Hypothalamus (tissue), 51 donors: ENCODE measurements around the gene C2orf68.
"Not testable (repeated sequence)": the region's sequence is repeated elsewhere in the genome, so short reads cannot be mapped to it uniquely, and the experiment has no call there.

Source experiments
- DNase-seq, 51 donors: peaks; one replicate each; lab custom pipeline; 2025; lab: John Stamatoyannopoulos, UW

C2orf68 gene

DNA sequence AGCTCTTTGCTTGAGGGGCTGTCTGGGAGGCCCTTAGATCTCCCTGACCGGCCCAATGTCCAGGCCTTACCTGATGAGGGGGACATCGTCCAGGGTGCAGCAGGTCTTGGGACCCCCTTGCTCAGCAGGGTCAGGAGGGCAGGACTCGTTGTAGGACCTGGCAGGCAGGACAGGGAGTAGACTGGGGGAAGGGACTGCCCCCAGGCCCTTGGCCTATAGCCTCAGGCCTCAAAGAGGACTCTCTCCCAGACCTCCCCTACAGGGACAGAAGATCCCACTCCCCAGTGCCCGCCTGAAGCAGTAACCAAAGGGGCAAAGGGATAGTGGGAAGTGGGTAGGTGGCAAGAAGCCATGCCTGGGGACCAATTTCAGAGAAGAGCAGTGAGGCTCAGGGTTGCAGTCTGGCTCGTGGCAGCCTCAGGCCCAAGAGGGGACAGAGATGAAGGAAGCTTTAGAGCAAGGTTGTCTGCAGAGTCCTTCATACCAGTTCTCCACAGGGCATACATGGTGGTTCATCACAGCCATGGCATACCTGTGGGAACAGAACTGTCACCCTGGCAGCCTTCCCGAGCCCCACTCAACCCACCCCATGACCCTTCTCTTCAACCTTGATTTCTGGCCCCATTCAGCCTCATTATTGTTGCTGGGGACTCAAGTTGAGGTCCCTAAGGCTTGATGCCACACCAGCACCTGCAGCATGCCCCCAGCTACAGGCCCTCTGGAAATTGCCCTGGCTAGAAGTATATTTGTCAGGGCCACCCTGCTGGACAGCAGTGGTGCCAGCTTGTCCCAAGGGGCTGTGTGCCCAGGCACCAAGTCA lies 10.7 kb downstream of the C2orf68 start:
- no peak for DNase-seq

DNA sequence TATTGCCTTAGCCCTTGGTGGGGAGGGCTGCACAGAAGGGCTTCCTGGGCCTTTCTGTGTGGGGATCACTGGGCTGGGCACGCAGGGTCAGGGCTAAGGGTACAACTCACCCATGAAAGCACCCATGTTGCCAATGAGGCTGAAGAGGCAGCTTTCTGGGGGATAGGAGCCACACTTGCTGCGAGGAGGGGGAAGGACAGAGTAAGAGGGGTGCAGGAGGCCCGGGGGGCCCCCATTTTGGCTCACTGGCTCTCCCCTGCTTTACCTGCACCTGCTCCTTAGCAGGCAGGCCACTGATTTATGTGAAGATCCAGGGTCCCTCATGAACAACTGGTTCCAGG lies 11.7 kb downstream of the C2orf68 start:
- DNase-seq = no peak

DNA sequence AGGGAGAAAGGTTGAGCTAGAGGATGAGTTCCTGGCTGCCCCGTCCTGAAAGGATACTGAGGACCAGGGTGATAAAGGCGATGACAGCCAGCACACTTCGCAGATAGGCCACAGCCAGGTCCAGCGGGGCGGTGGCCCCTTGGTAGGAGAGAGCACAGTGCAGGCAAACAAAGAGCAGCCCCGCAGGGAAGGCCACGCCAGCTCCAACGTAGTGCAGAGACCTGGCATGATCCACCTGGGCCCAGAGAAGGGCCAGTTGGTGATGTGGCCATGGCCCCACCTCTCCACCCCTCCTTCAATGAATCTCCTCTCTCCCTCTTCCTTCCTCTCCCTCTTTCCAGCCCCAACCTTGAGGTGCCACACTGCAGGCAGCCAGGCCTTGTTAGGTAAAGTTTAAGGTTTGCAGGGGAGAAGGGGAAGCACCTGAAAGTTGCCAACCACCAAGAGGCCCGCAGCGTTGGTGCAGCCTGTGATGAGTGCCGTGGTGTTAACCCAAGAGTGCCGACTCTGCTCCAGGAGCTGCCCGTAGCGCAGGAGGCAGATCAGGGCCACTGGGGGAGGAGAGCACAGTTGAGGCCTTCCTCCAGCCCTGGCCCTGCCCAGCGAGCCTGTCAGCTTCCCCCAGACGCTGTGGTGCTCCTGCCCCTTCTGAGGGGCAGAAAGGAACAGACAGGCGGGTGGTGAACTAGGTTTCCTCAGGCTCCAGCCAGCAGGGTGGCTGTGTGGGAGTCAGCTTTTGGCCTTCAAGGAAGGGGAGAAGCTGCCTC lies 12.2 kb downstream of the C2orf68 start:
- DNase-seq = no peak

DNA sequence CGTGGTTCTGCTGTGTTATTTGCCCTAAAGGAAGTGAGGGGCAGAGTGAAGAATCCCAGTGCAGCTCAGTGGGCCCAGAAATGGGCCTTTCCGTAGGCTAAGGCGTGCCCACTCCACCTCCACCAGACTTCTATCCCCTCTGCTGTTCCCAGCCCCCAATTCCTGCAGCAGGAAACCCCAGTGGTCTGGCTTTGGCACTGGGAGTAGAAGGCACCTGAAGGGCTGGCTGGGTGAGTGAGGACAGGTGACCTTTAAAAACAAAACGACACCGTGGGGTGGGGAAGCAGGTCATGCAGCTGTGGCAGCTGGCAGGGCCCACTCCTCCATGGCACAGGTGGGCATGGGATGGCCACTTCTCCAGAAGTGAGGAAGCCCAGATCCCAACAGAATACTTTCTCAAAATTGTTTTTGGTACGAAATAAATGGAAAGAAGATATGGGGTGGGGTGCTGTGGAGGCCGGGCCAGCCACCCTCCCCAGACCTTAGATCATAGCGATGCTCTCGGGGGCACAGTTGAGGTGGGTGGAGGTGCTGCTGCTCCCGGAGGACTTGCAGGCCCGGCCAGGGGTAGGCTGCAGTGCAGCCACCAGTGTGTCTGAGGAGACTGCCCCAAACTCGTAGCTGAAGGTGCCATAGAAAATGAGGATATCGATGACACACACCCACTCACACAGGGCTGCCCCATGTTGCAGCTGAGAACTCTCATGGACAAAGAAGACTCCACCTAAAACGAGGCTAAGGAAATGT lies 13.1 kb downstream of the C2orf68 start:
- DNase-seq = no peak

DNA sequence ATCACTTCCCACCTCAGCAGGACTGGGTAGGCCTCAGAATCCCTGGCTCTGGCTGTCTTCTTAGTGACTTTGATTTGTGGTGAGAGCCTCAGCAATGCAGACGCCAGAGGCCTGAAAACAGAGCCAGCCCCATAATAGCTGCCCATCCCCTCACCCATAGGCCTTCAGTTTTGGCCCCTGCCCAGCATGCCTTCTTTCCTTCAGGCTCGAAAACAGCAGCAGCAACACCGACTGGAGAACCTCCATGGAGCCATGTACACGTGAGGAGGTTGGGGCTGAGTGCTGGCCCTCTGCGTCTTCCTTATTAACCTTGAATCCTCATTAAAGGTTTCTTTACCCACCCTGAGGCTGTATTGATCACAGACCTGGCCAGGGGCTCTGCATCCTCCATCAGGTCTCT lies 14.6 kb downstream of the C2orf68 start:
- DNase-seq = no peak

DNA sequence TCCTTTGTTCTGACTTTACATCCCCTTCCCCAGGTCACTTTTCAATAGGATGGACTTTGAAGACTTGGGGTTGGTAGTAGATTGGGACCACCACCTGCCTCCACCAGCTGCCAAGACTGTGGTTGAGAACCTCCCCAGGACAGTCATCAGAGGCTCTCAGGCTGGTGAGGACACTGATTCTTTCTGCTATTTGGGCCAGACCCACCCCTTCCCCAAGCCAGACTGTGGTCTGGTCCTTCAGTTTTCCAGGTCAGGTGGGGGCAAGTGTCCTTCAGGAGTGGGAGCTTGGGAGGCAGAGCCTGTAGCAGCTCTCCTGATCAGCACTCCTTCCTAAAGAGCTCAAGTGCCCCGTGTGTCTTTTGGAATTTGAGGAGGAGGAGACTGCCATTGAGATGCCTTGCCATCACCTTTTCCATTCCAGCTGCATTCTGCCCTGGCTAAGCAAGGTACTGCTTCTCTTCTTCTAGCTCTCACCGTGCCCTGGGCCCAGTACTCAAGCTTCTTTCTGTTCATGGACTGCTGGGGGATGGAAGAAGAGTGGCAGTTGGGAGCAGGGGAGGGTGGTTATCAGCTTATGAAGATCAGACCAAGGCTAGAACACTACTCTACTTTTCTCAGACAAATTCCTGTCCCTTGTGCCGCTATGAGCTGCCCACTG lies 15.3 kb downstream of the C2orf68 start:
- DNase-seq = no peak

DNA sequence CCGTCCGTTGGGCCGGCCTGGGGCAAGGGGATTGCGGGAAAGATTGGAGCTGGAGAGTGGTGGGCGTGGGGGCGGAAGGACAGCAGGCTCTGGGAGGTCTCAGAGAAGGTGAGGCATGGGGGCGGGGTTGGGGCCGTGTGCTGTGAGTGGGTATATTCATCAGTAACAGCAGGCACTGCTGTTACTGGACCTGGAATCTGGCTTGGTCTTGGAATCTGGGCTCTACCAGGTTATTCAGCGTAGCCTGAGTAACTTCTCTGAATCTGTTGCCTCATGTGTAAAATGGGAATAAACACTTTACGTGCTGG lies 15.9 kb downstream of the C2orf68 start:
- DNase-seq = no peak

DNA sequence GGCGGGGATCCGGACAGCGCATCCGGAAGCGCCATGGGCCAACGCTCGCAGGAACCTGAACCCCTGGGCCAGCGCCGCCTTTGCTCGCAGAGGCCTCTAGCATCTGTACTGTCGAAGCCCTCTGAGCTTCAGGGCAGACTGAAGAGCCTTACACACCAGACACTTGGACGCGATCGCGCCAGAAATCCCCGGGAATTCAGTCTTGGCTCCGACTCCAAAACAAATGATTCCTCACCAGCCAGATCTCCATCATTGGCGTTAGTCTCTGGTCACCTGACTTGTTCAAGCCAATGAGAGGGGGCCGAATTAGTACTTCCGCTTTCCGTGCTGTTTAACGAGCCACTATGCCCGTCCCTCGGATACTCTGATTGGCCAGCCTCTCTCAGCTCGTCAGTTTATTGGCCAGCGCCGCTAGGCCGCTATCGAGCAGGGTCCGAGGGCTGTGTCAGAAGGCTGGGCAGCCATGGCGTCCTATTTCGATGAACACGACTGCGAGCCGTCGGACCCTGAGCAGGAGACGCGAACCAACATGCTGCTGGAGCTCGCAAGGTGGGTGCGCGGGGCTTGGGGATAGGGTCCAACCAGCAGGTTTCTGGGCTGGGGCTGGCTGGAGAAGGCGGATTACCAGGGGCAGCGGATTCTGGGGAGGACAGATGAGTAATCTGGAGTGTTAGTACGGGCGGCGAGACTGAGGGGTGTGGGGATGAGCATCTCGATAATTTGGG lies 16.4 kb downstream of the C2orf68 start, which contains the start of gene RNF181:
Gene RNF181 (plus strand): TSS at position 445 of the 725 bp plus-strand sequence. CDS start 19 bp downstream, at position 464.
- peak; percentile 69 to 100 (median 97) for DNase-seq

DNA sequence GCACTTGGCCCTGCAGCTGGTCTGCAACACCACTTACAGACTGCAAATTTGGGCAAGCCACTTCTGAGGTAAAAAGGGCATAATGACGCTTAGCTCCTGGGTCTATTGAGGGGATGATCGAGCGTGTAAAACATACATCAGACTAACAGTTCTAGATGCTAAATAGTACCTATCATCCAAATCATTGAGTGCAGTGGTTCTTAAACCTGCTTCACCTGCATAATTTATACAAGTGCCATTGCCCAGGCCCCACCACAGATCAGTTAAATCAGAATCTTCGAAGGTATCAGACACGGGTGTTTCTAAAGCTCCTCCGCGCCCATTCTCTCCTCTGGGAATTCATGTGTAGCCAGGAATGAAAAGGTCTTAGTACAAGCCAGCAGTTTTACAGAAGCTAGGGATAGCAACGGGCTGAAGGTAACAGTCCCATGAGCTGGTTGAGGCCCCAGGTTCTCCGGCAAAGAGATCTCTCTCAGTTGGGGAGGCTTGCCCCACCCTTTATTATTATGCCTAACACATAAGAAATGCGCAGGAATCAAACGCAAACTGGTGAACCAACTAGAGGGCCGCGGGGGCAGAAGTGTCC lies 17.1 kb downstream of the C2orf68 start:
- no peak for DNase-seq

DNA sequence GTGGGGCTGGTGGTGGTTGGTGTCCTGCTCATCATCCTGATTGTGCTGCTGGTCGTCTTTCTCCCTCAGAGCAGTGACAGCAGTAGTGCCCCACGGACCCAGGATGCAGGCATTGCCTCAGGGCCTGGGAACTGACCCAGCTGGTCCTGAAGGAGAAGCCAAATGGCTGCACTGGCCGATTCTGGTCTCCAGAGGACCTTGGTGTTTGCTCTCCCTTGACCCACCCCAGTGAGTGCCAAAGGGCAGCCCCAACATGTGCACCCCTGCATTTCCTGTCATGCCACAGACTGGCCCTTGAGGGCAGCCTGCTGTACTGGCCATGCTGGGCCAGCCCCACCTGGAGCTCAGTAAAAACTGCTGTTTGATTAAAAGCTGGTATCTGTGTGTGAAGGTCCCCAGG lies 18.8 kb downstream of the C2orf68 start:
- DNase-seq = no peak

DNA sequence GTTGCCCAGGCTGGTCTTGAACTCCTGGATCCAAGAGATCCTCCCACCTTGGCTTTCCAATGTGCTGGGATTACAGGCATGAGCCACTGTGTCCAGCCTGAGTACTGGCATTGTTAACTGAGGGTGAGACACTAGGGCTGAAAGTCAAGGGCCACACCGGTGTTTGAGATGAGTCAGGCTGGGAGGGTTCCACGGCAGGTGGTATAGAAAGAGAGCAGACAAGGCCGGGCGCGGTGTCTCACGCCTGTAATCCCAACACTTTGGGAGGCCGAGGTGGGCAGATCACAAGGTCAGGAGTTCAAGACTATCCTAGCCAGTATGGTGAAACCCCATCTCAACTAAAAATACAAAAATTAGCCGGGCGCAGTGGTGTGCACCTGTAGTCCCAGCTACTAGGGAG lies 19.6 kb downstream of the C2orf68 start:
- DNase-seq = not testable (repeated sequence)

DNA sequence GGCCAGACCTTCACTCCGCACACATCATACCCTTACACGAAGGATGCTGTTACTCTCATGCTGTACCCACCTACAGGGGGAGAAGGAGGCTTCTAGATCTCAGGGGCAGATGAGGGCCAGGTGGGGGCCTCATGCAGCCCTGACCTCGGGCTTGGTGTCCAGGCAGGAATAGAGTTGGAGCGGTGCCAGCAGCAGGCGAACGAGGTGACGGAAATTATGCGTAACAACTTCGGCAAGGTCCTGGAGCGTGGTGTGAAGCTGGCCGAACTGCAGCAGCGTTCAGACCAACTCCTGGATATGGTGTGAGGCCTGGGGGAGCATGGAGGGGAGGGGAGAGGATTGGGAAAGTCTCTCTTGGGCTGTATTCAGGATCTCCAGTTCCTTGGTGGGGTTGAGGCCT lies 20.3 kb downstream of the C2orf68 start:
- no peak for DNase-seq

DNA sequence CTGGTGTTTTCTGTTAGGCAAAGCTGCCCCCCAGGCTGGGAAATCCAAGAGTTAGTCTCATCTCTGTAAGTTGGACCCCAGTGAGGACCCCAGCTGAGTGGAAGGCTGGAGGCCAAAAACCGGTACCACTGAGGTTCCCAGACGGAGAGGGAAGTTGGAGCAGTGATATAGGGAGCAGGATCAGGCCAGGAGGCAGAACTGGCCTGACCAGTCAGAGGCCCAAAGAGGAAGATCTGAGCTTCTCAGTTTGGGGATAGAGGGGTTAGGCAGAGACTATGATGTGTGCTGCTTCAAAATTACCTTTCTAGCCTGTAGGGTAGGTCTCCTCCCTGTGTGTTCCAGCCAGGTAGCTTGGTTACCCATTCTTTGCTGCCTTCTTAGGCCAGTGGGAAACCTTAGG lies 20.9 kb downstream of the C2orf68 start:
- no peak for DNase-seq

DNA sequence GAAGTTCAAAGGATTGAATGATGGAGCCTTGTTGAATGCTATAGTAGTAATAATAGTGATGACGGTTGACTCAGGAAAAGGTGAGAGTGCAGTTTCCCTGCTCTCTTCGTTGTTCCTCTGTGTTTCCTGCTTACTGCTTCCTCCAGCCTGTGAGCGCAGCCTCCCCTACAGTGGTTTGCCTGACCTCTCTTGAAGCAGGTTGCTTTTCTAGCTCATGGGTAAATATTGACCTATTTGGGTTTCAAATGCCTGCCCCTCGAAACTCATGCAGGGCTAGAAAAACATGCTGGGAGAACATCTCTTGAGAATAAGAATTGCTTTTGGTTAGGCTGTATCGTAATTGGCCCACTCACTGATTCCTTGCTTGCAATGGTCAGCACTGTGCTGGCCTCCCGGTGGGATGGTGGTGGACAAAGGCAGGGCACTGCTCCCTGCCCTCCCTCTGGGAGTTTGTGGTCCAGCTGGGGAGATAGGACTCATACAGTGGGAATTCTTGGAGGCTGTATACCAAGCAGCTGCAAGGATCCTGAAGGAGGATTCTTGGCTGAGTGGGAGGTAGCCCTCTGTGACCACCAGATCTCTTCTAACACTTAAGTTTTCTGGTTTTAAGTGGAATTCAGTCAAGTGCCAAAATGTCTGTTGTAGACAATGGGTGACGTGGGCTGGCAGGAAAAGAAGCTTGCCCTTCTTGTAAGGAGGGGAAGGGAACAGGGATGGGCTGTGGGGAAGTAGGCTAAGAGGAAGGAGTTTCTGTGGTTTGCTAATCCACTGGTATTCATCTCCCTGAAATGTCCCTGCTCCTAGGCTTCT lies 21.7 kb downstream of the C2orf68 start:
- peak in 6 of 51 donors; percentile 14 to 39 (median 23) for DNase-seq

DNA sequence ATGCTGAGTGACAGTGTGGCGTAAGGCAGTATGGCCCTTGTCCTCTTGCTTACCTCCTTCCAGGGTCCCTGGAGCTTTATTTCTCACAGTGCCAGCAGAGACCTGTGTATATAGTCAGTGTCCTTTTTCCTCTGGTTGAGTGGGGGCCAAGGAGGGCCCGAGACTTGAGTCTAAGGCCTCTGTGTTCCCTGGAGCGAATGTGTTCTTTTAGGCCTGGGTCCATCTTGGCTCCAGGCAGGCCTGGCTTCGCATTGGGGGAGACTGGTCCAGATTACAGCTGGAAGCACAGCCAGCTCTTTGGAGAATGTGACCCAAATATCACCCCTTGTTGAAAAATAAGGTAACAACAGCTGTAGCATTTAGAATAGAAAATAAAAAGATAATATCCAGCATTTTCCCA lies 22.7 kb downstream of the C2orf68 start:
- DNase-seq = peak in 8 of 51 donors; percentile 13 to 46 (median 28)

DNA sequence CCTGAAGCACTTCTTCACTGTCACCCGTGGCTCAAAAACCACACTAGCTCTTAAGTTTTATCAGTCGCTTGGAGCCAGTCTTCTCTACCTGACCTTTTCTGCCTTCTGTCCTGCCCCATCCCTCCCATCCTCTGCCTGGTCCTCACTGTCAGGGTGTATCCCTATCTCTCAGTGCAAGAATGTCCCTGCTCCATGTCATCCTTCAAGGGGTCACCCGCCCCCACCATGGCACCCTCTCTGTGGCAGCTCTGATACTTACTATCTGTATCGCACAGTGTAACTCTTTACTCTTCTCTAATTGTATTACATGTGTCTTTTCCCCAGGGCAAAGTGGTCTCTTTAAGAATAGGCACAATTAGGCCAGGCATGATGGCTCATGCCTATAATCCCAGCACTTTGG lies 23.2 kb downstream of the C2orf68 start:
- no peak for DNase-seq

DNA sequence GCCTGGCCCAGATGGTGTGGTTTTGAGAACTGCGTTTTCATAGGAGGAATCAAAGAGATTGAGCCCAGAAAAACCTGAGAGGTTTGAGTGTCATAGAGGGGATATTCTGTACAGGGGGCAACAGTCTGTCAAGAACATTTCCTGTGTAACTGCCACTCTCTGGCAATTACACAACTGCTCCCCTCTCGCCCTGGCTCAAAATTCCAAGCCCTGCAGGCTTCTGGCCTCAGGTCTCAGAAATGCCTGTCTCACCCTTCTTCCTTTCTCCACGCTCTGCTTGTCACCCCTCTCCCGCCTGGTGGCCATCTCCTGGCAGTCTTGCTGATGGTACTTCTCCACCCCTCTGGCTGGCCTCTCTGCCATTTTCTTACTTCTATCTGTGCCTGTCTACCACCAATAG lies 23.6 kb downstream of the C2orf68 start:
- no peak for DNase-seq

DNA sequence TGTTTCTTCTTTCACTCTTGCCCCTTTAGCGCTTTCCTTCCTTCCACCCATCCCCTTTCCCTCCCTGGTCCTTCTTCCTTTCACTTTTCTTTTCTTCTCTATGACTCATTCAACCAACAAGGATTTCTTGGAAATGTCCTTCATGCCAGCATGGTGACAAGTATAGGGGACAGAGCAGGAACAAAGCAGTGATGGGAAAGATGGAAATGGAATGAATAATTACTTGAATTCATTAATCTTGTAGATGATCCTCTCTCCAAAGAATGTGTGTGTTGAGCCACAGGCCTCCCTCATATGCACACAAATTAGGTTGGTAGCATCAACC lies 26.1 kb downstream of the C2orf68 start:
- no peak for DNase-seq
